Measurements from ENCODE around the gene CCDC81.

DNA sequence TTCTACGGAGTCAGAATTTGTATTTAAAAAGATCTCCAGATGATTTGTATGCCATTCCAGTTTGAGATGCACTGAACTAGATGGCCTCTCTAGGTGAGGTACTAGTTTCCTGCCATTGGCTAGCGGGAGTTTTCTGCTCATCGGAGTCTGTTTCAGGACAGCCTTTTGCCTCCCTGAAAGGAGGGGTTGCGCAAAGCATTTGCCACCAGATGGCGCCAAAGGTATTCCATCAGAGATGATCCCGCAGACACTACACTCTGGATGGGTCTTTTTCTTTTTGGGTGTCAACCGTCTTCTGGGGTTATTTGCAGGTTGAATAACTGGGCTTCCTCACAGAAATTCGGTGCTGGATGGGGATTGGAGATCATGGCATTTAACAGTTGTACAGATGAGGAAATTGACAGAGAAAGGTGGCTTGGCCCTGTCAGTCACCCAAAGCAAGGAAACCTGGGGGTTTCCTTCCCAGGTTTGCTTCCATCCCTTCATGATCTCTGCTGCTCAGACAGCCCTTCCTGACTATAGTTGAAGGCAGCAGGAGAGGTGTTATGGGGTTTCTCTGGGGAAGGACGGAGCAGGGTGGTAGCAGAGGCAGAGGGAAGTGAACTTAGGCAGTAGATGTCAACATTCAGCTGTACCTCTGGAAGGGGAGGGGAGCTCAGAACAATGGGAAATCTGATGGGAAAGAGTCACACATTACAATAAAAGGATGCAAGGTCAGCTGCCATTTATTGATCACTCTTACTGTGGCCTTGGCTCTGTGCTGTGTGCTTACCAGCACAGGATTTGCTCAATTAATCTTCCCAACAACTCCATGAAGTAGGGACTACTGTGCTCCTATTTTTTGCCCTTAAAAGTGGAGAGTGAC, 81.6 kb downstream of the CCDC81 start:
- TF ChIP-seq, protein P1, sequence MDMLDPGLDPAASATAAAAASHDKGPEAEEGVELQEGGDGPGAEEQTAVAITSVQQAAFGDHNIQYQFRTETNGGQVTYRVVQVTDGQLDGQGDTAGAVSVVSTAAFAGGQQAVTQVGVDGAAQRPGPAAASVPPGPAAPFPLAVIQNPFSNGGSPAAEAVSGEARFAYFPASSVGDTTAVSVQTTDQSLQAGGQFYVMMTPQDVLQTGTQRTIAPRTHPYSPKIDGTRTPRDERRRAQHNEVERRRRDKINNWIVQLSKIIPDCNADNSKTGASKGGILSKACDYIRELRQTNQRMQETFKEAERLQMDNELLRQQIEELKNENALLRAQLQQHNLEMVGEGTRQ (IDR thresholded peaks at IDR 0.05), result no peak
- no peak for TF ChIP-seq RNF2 (IDR thresholded peaks at IDR 0.05; ENCODE audit: borderline replicate concordance, low read depth)
- TF ChIP-seq POLR2A (IDR thresholded peaks at IDR 0.05; ENCODE audit: low read length), result no peak
- no peak for TF ChIP-seq EP300 (IDR thresholded peaks at IDR 0.05)
- TF ChIP-seq EHMT2 (IDR thresholded peaks at IDR 0.05; ENCODE audit: low read depth), result no peak
- TF ChIP-seq POLR2AphosphoS2 (conservative IDR thresholded peaks at IDR 0.05; ENCODE audit: low read length), result no peak
- peak; percentile 97 for TF ChIP-seq CTCF (IDR thresholded peaks at IDR 0.05)
- TF ChIP-seq, protein P2, sequence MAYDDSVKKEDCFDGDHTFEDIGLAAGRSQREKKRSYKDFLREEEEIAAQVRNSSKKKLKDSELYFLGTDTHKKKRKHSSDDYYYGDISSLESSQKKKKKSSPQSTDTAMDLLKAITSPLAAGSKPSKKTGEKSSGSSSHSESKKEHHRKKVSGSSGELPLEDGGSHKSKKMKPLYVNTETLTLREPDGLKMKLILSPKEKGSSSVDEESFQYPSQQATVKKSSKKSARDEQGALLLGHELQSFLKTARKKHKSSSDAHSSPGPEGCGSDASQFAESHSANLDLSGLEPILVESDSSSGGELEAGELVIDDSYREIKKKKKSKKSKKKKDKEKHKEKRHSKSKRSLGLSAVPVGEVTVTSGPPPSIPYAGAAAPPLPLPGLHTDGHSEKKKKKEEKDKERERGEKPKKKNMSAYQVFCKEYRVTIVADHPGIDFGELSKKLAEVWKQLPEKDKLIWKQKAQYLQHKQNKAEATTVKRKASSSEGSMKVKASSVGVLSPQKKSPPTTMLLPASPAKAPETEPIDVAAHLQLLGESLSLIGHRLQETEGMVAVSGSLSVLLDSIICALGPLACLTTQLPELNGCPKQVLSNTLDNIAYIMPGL (CRISPR knock-in tag; IDR thresholded peaks at IDR 0.05; ENCODE audit: borderline replicate concordance), result no peak
- TF ChIP-seq MAFK (IDR thresholded peaks at IDR 0.05; ENCODE audit: partially characterized antibody), result no peak
